GM18867 (cell line): ENCODE results near the gene EEIG1.

Source experiments
- ATAC-seq: cut with Tn5 transposase; IDR thresholded peaks from one replicate; pipeline ENCODE4 v1.9.1; 2021; ENCODE audit warnings: mild to moderate bottlenecking, moderate library complexity; ENCODE audit not compliant: unreplicated experiment

The EEIG1 gene

DNA sequence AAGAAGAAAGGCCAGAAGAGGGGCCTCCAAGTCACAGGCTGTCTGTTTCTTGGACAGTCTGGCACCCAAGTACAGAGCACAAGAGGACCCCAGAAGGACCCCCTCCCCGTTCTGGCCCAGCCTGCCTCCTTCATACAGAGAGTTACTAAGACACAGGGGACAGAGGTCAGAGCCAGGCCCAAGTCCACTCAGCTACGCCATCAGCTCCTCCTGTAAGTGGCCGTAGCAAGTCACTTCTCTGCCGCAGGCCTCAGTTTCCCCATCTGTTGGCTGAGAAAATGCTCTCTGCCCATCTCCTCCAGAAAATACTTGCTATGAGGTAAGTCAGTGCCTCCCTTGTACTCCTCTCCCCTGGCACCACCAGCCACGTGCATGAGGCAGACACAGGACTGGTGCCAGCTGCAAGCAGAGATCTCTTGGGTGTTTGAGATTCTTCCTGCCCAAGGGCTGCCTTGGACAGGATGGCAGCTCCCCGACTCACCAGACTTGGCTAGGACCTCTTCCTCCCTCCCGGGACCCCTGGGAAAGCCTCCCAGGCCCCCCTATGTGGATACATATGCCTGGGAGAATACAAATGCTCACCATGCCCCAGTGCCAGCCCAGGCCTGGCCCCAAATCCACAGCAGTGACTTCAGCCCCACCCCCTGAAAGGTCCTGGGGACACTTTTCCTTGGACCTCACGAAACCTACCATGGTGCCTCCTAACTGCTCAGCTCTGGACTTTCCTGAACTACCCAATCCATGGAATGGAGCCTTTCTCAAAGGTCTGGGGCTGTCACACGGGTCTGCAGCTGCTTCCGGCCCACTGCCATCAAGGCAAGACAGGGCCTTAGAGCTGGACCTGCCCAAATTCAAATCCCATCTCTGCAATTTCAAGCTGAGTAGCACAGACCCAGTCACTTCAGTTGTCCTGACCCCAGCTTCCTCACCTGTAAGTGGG lies 5.1 kb downstream of the EEIG1 start:
- ATAC-seq, result no peak

DNA sequence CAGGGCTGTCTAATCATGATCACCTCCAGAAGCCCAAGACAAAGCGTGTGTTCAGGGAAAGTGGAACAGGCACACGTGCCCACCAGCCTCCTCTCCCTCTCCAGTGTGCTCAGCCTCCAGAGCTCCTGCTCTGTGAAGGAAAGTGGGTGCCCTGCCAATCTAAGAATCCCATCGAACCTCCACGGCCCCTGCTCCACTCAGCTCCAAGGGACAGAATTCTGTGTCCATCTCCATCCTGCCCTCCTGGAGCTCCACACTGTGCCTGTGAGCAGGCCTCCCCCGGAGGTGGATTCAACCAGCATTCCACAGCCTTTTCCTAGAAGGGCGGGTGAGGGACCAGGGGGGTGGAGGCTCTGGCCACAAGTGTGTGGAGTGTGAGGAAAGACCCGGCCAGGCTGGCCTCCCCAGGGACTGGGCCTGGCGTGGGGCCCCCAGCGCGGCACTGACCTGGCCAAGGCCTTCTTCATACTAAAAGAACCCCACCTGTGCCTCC lies 6.0 kb downstream of the EEIG1 start:
- ATAC-seq, result no peak

DNA sequence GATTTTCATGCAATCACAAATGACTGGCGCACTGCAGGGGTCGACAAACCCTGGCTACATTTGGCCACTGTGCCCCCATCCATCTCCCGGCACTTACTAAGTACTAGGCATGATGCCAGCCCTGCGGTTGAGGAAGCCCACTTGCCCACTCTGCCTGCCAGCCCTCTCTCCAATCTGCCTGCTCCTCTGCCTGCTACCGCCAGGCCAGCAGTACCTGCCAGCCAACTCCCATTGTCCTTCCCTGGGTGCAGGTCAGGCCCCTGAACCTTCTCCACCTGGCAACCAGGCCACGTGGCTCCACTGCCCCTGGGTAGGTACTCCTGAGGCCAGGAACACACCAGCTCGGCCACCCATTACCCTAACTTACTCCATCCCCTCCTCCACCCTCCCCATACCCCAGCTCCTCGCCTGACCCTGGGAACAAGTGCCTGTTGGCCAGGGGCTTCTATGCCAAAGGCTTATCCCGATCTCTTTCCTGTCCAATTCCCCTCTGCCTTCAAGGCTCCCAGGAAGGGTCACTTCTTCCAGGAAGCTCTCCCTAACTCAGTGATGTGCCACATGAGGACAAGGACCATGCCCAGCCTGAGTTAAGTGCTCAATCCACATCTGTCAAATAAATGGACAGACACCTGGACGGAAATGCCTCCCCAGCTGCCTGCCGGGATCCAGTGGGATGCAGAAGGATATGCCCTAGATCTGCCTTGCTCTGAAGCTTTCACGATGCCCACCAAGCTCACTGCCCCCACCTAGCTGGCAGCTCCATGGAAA lies 6.6 kb downstream of the EEIG1 start:
- no peak for ATAC-seq

DNA sequence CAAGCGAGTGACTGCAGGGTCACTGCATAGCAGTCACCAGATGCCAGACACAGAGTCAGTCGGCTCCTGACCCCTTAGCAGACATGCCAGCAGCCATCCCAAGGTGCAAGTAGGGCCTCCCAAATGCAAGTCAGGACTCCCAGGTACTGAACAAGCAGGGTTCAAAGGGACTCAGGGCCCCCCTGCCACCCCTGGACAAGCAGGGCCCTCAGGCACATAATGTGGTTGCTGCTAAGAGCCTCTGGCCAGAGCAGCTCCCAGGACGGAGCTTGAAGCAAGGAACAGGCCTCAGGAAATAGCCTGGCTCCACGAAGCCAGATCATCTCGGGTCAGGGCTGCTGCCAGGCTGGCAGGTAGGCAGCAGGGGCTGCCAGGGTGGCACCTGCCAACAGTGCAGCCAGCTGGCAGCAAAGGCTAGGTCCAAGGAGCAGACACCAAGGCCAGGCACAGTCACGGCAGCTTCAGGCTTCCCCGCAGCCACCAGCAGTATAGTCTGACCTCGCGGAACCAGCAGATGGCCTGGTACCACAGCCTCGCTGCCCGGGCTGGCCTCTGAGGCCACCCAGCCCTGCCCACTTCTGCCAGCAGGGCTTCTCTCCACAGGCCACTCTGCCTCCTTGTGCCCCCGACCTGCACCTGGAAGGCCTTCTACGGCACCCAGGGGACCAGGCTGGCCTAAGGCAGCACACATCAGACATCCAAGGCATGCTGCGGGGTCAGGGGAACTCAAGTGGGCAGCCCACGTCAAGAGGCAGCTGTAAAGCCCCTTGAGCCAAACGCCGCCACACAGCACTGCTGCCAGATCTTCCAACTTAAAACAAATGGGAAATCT lies 7.4 kb downstream of the EEIG1 start:
- ATAC-seq, result no peak

DNA sequence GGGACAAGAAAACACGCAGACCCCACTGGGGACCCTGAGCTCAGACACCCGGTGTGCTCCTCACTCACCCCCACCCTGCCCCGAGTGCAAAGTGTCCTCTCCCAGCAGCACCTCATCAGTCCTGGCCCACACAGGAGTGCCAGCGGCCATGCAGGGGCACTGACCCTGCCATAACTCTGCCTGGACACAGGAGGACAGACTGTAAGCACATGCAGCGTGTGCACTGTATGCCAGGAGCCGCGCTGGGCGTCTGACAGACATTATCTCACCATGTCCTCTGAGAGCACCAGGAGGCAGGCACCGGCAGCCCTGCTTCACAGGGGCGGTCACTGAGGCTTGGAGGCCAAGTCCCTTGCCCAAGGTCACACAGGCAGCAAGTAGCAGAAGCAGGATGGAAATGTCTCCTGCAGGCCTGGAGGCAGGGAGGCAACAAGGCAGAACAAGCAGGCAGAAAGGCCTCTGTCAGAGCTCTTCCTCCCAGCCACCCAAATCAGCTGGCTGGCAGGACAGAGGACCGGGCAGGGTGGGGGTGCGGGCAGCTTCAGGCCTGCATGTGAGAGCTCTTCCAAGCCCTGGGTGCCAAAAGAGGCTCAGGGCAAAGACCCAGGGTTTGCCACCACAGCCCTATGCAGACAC lies 8.4 kb downstream of the EEIG1 start:
- no peak for ATAC-seq

DNA sequence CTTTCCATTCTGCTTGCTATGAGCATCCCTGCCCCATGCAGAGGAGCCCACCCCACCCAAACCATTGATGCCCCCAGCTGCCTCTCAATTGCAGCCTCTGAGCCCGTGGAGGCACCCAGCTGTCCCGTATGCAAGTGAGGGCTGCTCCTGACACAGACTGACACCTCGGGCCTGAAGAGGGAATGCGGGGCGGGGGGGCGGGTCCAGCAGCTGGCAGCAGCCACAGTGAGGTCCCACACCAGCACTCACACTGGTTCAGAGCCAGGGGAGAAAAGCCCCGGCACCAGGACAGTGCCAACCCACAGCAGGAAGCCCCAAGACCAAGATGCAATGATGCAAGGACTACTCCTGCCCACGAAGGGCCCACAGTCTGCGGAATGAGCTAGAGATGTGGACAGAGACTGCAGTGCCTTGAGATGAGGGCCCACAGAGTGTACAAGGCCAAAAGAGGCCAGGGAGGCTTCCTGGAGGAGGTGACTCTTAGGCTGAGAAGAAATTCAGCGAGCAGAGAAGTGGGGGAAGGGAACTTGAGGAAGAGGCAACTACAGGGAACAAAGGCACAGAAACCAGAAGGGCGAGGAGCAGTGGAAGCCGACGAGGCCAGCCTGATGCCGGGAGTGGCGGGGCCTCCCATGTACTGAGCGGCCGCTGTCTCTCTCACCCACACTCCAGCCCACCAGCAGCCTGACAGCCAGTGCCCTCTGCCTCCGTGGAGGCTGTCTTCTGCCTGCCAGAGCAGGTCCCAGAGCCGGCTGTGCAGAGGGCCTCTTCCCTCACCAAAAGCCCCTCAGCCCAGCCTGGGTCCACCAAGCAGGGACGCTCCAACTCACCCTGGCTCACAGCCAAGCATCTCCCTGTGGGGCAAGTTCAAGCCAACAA lies 9.2 kb downstream of the EEIG1 start:
- no peak for ATAC-seq

DNA sequence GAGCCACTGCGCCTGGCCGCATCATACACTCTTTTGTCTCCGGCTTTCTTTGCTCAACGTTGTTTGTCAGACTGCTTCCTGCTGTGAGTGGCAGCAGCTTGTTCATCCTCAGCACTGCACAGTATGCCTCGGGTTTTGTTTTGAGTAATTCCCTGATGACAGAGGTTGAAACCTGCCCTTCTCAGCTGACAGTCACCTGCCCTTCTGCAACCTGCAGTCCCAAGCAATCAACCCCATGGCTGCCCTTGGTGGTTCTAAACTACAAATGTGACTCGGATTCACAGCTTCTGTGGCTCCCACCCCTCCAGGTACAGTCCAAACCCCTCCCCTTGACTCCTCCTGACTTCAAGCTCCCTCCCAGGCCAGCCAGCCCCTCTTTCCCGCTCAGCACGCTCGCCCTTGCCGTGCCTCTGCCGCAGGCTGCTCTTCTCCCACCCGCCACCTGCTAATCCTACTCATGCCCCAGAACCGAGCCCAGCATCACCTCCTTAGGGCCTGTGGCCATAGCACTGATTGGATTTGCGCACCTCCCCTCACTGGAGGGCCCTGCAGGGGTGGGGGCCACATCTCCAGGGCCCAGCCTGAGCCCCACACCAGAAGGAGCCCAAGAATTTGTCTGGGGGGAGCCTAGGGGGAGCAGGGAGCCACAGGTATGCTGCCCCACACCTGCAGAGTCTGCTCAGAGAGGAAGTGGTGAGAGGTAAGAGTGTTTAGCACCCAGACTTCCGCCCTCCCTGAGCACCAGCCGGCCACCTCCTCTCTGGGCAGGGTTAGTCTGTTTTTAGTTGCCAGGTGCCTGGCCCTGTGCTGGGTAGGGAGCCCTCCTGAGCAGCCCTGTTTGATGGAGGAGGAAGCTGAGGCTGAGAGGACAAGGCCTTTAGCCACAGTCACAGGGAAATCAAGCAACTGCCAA lies 10.1 kb downstream of the EEIG1 start:
- peak; percentile 78 for ATAC-seq

DNA sequence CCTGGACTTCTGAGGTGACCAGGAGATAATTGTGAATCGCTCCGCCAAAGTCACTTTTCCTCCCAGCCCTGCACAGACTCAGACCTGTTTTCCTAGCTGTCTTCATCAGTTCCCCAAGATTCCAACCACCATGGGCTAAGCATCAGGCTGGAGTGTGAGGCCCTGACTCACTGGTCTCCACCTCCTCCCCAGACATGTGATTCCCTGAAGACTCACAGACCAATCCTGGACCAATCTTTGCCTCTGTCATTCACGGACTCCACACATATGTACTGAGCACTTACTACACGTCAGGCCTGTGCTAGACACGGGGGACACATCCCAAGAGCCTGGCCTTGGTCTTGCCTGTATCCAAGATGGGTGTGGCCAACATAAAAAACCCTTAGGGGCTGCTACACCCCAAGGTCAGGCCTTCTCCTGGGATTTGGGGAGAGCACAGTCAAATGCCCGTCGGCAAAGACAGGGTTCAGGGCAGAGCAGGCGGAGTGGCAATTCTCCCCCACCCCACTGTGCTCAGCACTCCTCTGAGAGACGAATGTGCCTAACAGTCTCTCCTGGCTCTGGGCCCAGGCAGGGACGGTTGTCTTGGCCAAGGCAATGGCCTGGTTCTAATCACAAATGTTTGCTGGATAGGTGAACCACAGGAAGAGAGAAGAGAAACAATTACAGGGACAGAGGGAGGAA lies 11.9 kb downstream of the EEIG1 start:
- ATAC-seq, result no peak

DNA sequence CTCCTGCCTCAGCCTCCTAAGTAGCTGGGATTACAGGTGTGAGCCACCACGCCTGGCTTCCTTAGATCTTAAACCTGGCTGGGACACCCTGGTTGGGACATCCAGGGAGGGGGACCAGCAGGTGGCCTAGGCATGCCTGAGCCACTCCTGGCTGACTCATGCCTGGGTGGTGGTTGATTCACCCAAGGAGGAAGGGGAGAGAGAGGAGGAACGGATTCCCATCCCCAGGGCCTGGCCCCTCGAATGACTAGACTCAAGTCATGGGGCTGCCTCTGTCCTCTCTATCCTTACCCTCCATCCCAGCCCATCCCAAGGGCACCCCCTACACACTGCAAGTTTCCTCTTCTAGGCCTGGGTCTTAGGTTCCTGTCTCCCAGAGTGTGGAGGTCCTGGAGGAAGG lies 12.7 kb downstream of the EEIG1 start:
- ATAC-seq, result no peak

DNA sequence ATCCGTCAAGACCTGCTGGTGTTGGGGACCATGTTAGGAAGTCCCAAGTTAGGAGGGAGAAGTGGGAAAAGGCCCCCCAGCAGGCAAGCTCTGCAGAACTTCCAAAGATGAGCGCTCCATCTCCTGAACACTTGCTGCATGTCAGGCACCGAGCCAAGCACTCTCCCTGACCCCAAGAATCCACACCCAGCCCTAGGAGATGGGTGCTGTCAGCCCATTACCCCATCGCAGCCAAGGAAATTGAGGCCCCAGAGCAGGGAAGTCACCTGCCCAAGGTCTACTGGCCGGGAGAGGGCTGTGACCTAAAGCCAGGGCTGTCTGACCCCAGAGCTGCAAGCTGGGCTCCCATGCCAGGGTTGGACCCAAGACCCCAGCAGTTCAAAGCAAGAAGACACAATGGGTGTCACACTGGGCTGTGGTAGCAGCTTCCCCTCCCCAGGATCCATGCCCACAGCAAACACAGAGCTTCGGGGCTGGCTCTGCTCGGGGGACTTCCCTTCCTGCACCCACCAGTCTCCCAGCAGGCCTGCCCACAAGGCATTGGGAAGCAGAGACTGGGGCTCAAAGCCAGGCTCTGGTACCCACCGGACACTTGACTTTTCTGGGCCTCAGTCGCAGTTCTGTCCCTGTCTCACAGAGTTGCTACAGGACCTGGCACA lies 13.5 kb downstream of the EEIG1 start:
- no peak for ATAC-seq

DNA sequence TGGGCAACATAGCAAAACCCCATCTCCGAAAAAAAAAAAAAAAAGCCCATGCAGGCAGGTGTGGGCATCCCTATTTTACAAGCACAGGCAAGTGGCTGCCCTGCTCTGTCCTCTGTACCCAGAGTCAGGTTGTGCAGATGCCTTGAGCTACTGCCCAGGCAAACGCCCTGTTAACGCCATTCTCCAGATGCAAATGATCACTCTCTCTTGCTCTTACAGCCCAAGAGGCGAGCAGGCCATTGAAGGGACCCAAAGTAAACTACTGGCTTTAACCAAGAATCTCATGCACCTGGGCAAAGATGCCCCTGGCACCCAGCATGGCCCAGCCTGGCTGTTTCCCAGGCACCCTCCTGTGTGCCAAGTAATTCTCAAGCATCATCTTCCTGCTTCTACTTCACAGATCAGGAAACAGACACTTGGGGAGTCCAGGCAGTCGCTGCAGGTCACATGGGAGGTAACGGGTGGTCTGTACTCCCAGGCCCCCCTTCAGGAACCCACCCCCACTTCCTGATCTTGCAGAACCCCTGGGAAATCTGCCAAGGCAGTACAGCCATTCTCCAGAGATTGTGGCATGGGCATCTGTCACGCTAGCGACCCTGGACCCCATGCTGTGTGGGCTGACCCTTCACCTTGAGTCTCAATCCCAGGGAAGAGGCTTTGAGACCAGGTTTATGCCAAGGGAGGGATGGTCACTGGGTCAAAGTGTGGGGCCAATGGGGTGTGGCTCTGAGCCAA lies 14.2 kb downstream of the EEIG1 start:
- no peak for ATAC-seq

DNA sequence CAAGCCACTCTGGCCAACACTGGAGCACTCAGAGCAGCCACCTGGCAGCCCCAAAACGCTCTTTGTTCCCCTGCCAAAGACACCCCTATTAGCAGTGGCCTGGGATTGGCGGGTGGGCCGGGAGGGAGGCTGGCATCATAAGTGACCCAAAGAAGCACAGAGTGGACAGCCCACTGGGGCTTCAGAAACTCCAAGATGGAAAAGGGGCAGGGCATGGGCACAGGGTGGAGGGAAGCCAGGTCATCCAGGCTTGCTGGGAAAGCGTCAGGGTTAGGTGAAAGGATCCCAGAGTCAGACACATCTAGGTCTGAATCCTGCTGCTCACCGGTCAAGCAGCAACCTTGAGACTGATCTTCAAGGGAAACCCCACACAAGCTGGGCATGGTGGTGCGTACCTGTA lies 14.8 kb downstream of the EEIG1 start:
- ATAC-seq, result no peak

DNA sequence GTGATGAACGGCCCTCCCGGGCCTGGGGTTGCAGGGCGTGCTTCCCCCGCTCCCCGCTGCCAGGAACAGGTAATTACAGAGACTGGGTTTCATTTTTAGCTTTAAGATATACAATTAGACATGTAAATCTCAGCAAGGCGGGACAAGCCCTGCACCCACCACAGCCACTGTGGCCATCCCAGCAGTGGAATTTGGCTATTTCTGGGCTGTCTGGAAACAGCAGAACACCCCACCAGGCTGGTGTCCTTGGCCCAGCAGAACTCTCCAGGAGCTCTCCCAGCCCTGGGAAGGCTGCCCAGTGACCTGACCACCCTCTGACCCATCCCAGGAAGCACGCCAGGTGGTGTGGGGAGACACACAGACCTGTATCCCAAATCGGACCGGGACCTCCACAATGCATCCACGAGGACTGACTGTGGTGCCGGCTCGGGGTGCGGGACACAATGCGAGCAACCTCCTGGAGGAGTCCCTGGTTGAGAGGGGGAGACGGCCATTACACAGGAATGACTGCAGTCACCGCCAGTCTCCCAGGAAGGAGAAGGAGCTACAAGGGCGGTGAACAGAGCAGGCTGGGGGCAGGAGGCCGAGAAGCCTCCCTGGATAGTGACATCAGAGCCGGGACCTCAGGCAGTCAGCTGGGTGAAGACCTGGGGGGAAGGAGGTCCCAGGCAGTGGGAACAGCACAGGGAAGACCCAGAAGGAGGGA lies 17.3 kb downstream of the EEIG1 start:
- ATAC-seq, result no peak

DNA sequence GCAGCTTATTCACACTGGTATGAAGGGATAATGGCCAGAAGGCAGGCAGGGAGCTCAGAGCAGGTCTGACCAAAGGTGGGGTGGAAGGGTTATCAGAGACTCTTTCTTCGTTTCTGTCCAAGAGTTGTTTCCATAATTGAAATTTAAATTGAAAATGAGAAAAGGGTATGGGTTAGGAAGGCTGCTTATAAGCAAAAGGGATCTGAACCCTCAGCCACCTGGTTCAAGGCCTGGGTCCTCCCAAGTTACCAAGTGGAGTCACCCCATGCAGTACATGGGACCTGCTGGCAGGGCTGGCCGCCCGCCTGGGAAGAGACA lies 17.8 kb downstream of the EEIG1 start:
- no peak for ATAC-seq

DNA sequence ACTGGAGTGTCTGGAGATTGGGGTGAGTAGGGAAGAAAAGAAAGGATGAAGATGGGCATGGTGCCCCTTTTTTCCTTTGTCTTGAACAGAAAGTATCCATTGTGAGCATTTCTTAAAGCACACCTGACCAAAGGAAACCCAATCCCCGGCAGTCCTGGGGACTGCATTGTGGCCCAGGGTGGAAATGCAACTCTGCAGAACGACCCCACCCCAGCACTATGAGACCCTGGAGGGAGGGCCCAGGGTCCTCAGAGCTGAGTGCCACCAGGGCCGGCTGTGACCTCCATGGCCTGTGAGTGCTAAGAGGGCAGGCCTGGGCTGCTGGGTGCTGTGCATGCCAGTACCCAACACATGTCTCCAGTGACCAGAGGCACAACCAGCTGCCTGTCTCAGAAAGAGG lies 18.5 kb downstream of the EEIG1 start:
- ATAC-seq, result no peak

DNA sequence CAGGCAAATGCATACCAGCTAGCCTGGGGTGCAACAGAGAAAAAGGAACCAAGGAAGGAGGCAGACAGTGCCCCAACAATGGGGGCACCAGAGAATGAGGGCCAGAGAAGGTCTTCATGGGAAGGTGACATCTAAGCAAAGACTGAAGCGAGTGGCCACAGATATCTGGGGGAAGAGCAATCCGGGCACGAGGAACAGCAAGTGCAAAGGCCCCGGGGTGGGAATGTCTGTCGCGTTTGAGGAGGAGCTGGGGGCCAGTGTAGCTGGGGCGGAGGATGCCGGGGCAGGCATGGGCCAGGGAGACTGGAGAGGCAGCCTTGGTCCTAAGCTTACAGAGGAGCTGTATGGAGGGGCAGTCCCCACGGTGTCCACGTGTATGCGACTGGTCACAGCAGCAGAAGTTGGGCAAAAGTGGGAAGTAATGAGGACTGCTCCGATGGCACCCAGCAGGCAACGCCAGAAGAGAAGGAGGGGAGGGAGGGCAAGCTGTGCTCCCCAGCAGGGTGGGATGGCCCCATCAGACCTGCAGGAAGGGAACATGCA lies 19.1 kb downstream of the EEIG1 start:
- no peak for ATAC-seq
